ENCODE measurements around the gene MEX3B.

- TF ChIP-seq, protein P1, sequence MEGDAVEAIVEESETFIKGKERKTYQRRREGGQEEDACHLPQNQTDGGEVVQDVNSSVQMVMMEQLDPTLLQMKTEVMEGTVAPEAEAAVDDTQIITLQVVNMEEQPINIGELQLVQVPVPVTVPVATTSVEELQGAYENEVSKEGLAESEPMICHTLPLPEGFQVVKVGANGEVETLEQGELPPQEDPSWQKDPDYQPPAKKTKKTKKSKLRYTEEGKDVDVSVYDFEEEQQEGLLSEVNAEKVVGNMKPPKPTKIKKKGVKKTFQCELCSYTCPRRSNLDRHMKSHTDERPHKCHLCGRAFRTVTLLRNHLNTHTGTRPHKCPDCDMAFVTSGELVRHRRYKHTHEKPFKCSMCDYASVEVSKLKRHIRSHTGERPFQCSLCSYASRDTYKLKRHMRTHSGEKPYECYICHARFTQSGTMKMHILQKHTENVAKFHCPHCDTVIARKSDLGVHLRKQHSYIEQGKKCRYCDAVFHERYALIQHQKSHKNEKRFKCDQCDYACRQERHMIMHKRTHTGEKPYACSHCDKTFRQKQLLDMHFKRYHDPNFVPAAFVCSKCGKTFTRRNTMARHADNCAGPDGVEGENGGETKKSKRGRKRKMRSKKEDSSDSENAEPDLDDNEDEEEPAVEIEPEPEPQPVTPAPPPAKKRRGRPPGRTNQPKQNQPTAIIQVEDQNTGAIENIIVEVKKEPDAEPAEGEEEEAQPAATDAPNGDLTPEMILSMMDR (IDR thresholded peaks at IDR 0.05) = no peak
- no peak for TF ChIP-seq PBX3 (IDR thresholded peaks at IDR 0.05)
- TF ChIP-seq POLR2AphosphoS5 (IDR thresholded peaks at IDR 0.05; ENCODE audit: low read depth, low read length) = no peak
- TF ChIP-seq, protein P2, sequence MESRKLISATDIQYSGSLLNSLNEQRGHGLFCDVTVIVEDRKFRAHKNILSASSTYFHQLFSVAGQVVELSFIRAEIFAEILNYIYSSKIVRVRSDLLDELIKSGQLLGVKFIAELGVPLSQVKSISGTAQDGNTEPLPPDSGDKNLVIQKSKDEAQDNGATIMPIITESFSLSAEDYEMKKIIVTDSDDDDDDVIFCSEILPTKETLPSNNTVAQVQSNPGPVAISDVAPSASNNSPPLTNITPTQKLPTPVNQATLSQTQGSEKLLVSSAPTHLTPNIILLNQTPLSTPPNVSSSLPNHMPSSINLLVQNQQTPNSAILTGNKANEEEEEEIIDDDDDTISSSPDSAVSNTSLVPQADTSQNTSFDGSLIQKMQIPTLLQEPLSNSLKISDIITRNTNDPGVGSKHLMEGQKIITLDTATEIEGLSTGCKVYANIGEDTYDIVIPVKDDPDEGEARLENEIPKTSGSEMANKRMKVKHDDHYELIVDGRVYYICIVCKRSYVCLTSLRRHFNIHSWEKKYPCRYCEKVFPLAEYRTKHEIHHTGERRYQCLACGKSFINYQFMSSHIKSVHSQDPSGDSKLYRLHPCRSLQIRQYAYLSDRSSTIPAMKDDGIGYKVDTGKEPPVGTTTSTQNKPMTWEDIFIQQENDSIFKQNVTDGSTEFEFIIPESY (IDR thresholded peaks at IDR 0.05; ENCODE audit: borderline replicate concordance, low read depth) = no peak
- TF ChIP-seq TEAD4 (IDR thresholded peaks at IDR 0.05; ENCODE audit: borderline replicate concordance, insufficient read depth) = no peak
- no peak for TF ChIP-seq RCOR1 (IDR thresholded peaks at IDR 0.05; ENCODE audit: low read length)
- TF ChIP-seq, protein P3, sequence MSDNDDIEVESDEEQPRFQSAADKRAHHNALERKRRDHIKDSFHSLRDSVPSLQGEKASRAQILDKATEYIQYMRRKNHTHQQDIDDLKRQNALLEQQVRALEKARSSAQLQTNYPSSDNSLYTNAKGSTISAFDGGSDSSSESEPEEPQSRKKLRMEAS (IDR thresholded peaks at IDR 0.05; ENCODE audit: low read depth) = no peak
- no peak for TF ChIP-seq IRF3 (IDR thresholded peaks at IDR 0.05; ENCODE audit: low read depth, low read length)
- no peak for TF ChIP-seq EZH2phosphoT487 (IDR thresholded peaks at IDR 0.05; ENCODE audit: borderline replicate concordance, low read depth)
- TF ChIP-seq TAF1 (IDR thresholded peaks at IDR 0.05; ENCODE audit: borderline replicate concordance, low read depth, low read length) = no peak
- TF ChIP-seq EP300 (IDR thresholded peaks at IDR 0.05; ENCODE audit: borderline replicate concordance in 1 of 2, low read depth in 1 of 2, low read length in 1 of 2) = no peak
- TF ChIP-seq SIN3A (IDR thresholded peaks at IDR 0.05; ENCODE audit: borderline replicate concordance, low read depth, low read length) = no peak
Observed at GRCh38 chr15:82080774-82081173, 35.0 kb upstream of the MEX3B start.
